Measurements from ENCODE around the gene IRF9. TPM values are rescaled to one million over a fixed set of nuclear protein-coding genes. Genes with fewer than 3 reads are reported as not detected.

IRF9 gene
- total and polyA plus RNA-seq, 2 of the 13 experiments (the other 11 are each of a cell fraction or from before 2014, with no cell fraction given) = 14.9 to 49.7 TPM

- peak; percentile 97 for TF ChIP-seq SP5 (CRISPR knock-in tag; IDR thresholded peaks at IDR 0.05; ENCODE audit: borderline replicate concordance, low read depth)
- peak; percentile 99 for TF ChIP-seq ZNF687 (CRISPR knock-in tag; IDR thresholded peaks at IDR 0.05)
- peak; percentile 97; the same call in 1 of the 2 replicates for TF ChIP-seq ZFP90 (CRISPR knock-in tag; IDR thresholded peaks at IDR 0.05; ENCODE audit: borderline replicate concordance)
- peak; percentile 84; the same call in 1 of the 2 replicates for TF ChIP-seq PCBP1 (IDR thresholded peaks at IDR 0.05; ENCODE audit: borderline replicate concordance, low read depth, low read length)
- no peak for TF ChIP-seq TCF7 (IDR thresholded peaks at IDR 0.05; ENCODE audit: low read depth)
- TF ChIP-seq THAP11 (CRISPR knock-in tag; IDR thresholded peaks at IDR 0.05) = peak; percentile 95
- TF ChIP-seq, protein P1, sequence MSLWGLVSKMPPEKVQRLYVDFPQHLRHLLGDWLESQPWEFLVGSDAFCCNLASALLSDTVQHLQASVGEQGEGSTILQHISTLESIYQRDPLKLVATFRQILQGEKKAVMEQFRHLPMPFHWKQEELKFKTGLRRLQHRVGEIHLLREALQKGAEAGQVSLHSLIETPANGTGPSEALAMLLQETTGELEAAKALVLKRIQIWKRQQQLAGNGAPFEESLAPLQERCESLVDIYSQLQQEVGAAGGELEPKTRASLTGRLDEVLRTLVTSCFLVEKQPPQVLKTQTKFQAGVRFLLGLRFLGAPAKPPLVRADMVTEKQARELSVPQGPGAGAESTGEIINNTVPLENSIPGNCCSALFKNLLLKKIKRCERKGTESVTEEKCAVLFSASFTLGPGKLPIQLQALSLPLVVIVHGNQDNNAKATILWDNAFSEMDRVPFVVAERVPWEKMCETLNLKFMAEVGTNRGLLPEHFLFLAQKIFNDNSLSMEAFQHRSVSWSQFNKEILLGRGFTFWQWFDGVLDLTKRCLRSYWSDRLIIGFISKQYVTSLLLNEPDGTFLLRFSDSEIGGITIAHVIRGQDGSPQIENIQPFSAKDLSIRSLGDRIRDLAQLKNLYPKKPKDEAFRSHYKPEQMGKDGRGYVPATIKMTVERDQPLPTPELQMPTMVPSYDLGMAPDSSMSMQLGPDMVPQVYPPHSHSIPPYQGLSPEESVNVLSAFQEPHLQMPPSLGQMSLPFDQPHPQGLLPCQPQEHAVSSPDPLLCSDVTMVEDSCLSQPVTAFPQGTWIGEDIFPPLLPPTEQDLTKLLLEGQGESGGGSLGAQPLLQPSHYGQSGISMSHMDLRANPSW (CRISPR knock-in tag; IDR thresholded peaks at IDR 0.05; ENCODE audit: borderline replicate concordance) = peak; percentile 100
- peak; percentile 100 for TF ChIP-seq ZGPAT (CRISPR knock-in tag; IDR thresholded peaks at IDR 0.05)
- peak in 1 of 2 experiments; percentile 76; a peak in 2 of 4 replicates for TF ChIP-seq REST (IDR thresholded peaks at IDR 0.05; ENCODE audit: borderline replicate concordance in 1 of 2, low read depth in 1 of 2, low read length in 2 of 2)
- no peak; the same call in 1 of the 2 replicates for TF ChIP-seq ZZZ3 (CRISPR knock-in tag; IDR thresholded peaks at IDR 0.05; ENCODE audit: borderline replicate concordance)
- TF ChIP-seq TOPORS (CRISPR knock-in tag; IDR thresholded peaks at IDR 0.05) = peak; percentile 28; the same call in 1 of the 2 replicates
- peak; percentile 74 for TF ChIP-seq HMG20A (CRISPR knock-in tag; IDR thresholded peaks at IDR 0.05; ENCODE audit: borderline replicate concordance)
- peak in 1 of 2 experiments; percentile 100; a peak in 2 of 4 replicates for TF ChIP-seq KLF16 (CRISPR knock-in tag; IDR thresholded peaks at IDR 0.05)
- no peak for TF ChIP-seq MBNL3 (CRISPR knock-in tag; conservative IDR thresholded peaks at IDR 0.05)
- peak; percentile 99 for TF ChIP-seq ZSCAN31 (CRISPR knock-in tag; IDR thresholded peaks at IDR 0.05; ENCODE audit: low read depth)
Observed at GRCh38 chr14:24160850-24161804, at the start of gene IRF9 (continued).

All from HepG2 (cell line).